ENCODE data around the gene LEUTX. TPM values are rescaled to one million over a fixed set of nuclear protein-coding genes. Genes with fewer than 3 reads are reported as not detected.
A peak's percentile ranks its signal among the peaks of the same experiment; 100 is the strongest.

The LEUTX gene
- total RNA-seq (not detected), polyA plus RNA-seq (not detected)

GRCh38 chr19:39778763-39779162 lies at the start of gene LEUTX:
LEUTX (plus strand) TSS chr19:39778854; CDS start chr19:39778921, 67 bp downstream.
- no peaks in the 10 kb centered on the region for H3K4me1 ChIP-seq (ENCODE audit: insufficient read depth, low read length)
- CTCF ChIA-PET (ENCODE audit: partially characterized antibody) = no interaction called here
- H3K4me3 Mint-ChIP-seq = no peak within 1 kb of the TSS

GRCh38 chr19:39729594-39729993 lies 49.1 kb upstream of the LEUTX start:
- intact Hi-C loops (cut with micrococcal nuclease) = no loop called here
- Mint-ChIP-seq H3K27ac (no peak overlapping the region), H3K27me3 (peaks cover 4 to 6% of the 10 kb centered on the region in 2 donors), H3K9me3 (peaks cover 0 to 3% (median 3%) of the 10 kb centered on the region in 8 donors), H3K36me3 (no peaks in the 10 kb centered on the region), H3K4me1 (no peaks in the 10 kb centered on the region), H3K4me3 (no peak overlapping the region)
- H3K36me3 ChIP-seq (ENCODE audit: insufficient read depth, low read length) = no peaks in the 10 kb centered on the region
- H3K9me3 ChIP-seq (ENCODE audit: control insufficient read depth in 1 of 2, low read length in 2 of 2) = no peaks in the 10 kb centered on the region
- peaks cover 3% of the 10 kb centered on the region for H3K27me3 ChIP-seq (ENCODE audit: insufficient read depth, low read length)
- H3K4me3 ChIP-seq (ENCODE audit: low read length in 2 of 2) = no peak overlapping the region
- no peaks in the 10 kb centered on the region for H3K4me1 ChIP-seq (ENCODE audit: insufficient read depth, low read length)
- ChIA-PET CTCF (ENCODE audit: partially characterized antibody) (no interaction called here), POLR2A (ENCODE audit: partially characterized antibody) (no interaction called here)
- no peak overlapping the region for H3K27ac ChIP-seq (ENCODE audit: low read depth, low read length)
- no peak for DNase-seq

More at GRCh38 chr19:39778763-39779162, at the start of gene LEUTX:
- Mint-ChIP-seq H3K9me3 (no peaks in the 10 kb centered on the region), H3K4me1 (no peaks in the 10 kb centered on the region), H3K36me3 (no peaks in the 10 kb centered on the region), H3K27me3 (peaks cover 16 to 18% of the 10 kb centered on the region in 2 donors), H3K27ac (peak within 1 kb of the TSS in 1 of 7 donors; percentile 19)
- Histone ChIP-seq H3K4me3 (ENCODE audit: low read length in 2 of 2) (no peak within 1 kb of the TSS), H3K36me3 (ENCODE audit: insufficient read depth, low read length) (no peaks in the 10 kb centered on the region), H3K27ac (ENCODE audit: low read depth, low read length) (no peak within 1 kb of the TSS), H3K27me3 (ENCODE audit: insufficient read depth, low read length) (peaks cover 5% of the 10 kb centered on the region), H3K9me3 (ENCODE audit: control insufficient read depth in 1 of 2, low read length in 2 of 2) (no peaks in the 10 kb centered on the region)
- POLR2A ChIA-PET (ENCODE audit: partially characterized antibody) = no interaction called here
- no peak for DNase-seq
- intact Hi-C loops (cut with micrococcal nuclease) = no loop called here

GRCh38 chr19:39731685-39732084 lies 47.0 kb upstream of the LEUTX start:
- peaks cover 2 to 5% of the 10 kb centered on the region in 2 donors for H3K27me3 Mint-ChIP-seq
- DNase-seq = no peak
- H3K36me3 Mint-ChIP-seq = no peaks in the 10 kb centered on the region
- intact Hi-C loops (cut with micrococcal nuclease) = no loop called here
- no peaks in the 10 kb centered on the region for H3K36me3 ChIP-seq (ENCODE audit: insufficient read depth, low read length)
- ChIA-PET POLR2A (ENCODE audit: partially characterized antibody) (no interaction called here), CTCF (ENCODE audit: partially characterized antibody) (no interaction called here)
- H3K9me3 Mint-ChIP-seq = peaks cover 0 to 3% (median 1%) of the 10 kb centered on the region in 8 donors
- H3K27ac Mint-ChIP-seq = no peak overlapping the region
- peaks cover 0 to 3% (median under 1%) of the 10 kb centered on the region in 4 donors for H3K4me1 Mint-ChIP-seq
- H3K27ac ChIP-seq (ENCODE audit: low read depth, low read length) = no peak overlapping the region
- H3K4me3 ChIP-seq (ENCODE audit: low read length in 2 of 2) = no peak overlapping the region
- H3K4me1 ChIP-seq (ENCODE audit: insufficient read depth, low read length) = no peaks in the 10 kb centered on the region
- peaks cover 3% of the 10 kb centered on the region for H3K27me3 ChIP-seq (ENCODE audit: insufficient read depth, low read length)
- H3K4me3 Mint-ChIP-seq = no peak overlapping the region
- no peaks in the 10 kb centered on the region for H3K9me3 ChIP-seq (ENCODE audit: control insufficient read depth in 1 of 2, low read length in 2 of 2)

- Mint-ChIP-seq H3K4me3 (no peak overlapping the region), H3K36me3 (no peaks in the 10 kb centered on the region), H3K27me3 (peaks cover 0 to 2% of the 10 kb centered on the region in 2 donors), H3K4me1 (peaks cover 7 to 12% (median 11%) of the 10 kb centered on the region in 4 donors), H3K9me3 (peaks cover 0 to 7% (median 1%) of the 10 kb centered on the region in 8 donors), H3K27ac (no peak overlapping the region)
- DNase-seq = no peak
- intact Hi-C loops (cut with micrococcal nuclease) = no loop called here
- ChIA-PET POLR2A (ENCODE audit: partially characterized antibody) (no interaction called here), CTCF (ENCODE audit: partially characterized antibody) (no interaction called here)
- Histone ChIP-seq H3K4me3 (ENCODE audit: low read length in 2 of 2) (no peak overlapping the region), H3K27ac (ENCODE audit: low read depth, low read length) (no peak overlapping the region), H3K36me3 (ENCODE audit: insufficient read depth, low read length) (no peaks in the 10 kb centered on the region), H3K9me3 (ENCODE audit: control insufficient read depth in 1 of 2, low read length in 2 of 2) (no peaks in the 10 kb centered on the region), H3K27me3 (ENCODE audit: insufficient read depth, low read length) (peaks cover 3% of the 10 kb centered on the region), H3K4me1 (ENCODE audit: insufficient read depth, low read length) (no peaks in the 10 kb centered on the region)
These were observed 44.8 kb upstream of the LEUTX start for GRCh38 chr19:39733841-39734240.

- no peak overlapping the region for H3K4me3 Mint-ChIP-seq
- no peak overlapping the region for H3K4me3 ChIP-seq (ENCODE audit: low read length in 2 of 2)
These were observed 43.0 kb upstream of the LEUTX start for GRCh38 chr19:39735688-39736087.

GRCh38 chr19:39736088-39736487 lies 42.6 kb upstream of the LEUTX start:
- Mint-ChIP-seq H3K4me3 (no peak overlapping the region), H3K36me3 (no peaks in the 10 kb centered on the region), H3K4me1 (peaks cover 11 to 22% (median 18%) of the 10 kb centered on the region in 4 donors), H3K9me3 (peaks cover 0 to 5% (median 1%) of the 10 kb centered on the region in 8 donors), H3K27ac (no peak overlapping the region), H3K27me3 (peaks cover 0 to 3% of the 10 kb centered on the region in 2 donors)
- intact Hi-C loops (cut with micrococcal nuclease) = no loop called here
- Histone ChIP-seq H3K27me3 (ENCODE audit: insufficient read depth, low read length) (peaks cover 3% of the 10 kb centered on the region), H3K27ac (ENCODE audit: low read depth, low read length) (no peak overlapping the region), H3K4me3 (ENCODE audit: low read length in 2 of 2) (no peak overlapping the region), H3K9me3 (ENCODE audit: control insufficient read depth in 1 of 2, low read length in 2 of 2) (no peaks in the 10 kb centered on the region), H3K36me3 (ENCODE audit: insufficient read depth, low read length) (no peaks in the 10 kb centered on the region), H3K4me1 (ENCODE audit: insufficient read depth, low read length) (no peaks in the 10 kb centered on the region)
- ChIA-PET CTCF (ENCODE audit: partially characterized antibody) (no interaction called here), POLR2A (ENCODE audit: partially characterized antibody) (no interaction called here)
- DNase-seq = no peak

More at GRCh38 chr19:39735688-39736087, 43.0 kb upstream of the LEUTX start:
- ChIA-PET CTCF (ENCODE audit: partially characterized antibody) (no interaction called here), POLR2A (ENCODE audit: partially characterized antibody) (no interaction called here)
- H3K4me1 ChIP-seq (ENCODE audit: insufficient read depth, low read length) = no peaks in the 10 kb centered on the region
- no peak overlapping the region for H3K27ac ChIP-seq (ENCODE audit: low read depth, low read length)
- no peak for DNase-seq
- Mint-ChIP-seq H3K9me3 (peaks cover 0 to 5% (median 1%) of the 10 kb centered on the region in 8 donors), H3K27me3 (peaks cover 0 to 3% of the 10 kb centered on the region in 2 donors), H3K4me1 (peaks cover 11 to 22% (median 18%) of the 10 kb centered on the region in 4 donors), H3K36me3 (no peaks in the 10 kb centered on the region), H3K27ac (peak overlapping the region in 1 of 7 donors; percentile 14)
- no peaks in the 10 kb centered on the region for H3K36me3 ChIP-seq (ENCODE audit: insufficient read depth, low read length)
- intact Hi-C loops (cut with micrococcal nuclease) = no loop called here
- H3K9me3 ChIP-seq (ENCODE audit: control insufficient read depth in 1 of 2, low read length in 2 of 2) = no peaks in the 10 kb centered on the region
- H3K27me3 ChIP-seq (ENCODE audit: insufficient read depth, low read length) = peaks cover 3% of the 10 kb centered on the region

- H3K4me1 Mint-ChIP-seq = peaks cover 11 to 22% (median 18%) of the 10 kb centered on the region in 4 donors
- intact Hi-C loops (cut with micrococcal nuclease) = no loop called here
- peak overlapping the region in 4 of 8 donors; percentile 1 to 44 (median 18) for H3K4me3 Mint-ChIP-seq
- no peaks in the 10 kb centered on the region for H3K36me3 ChIP-seq (ENCODE audit: insufficient read depth, low read length)
- H3K9me3 ChIP-seq (ENCODE audit: control insufficient read depth in 1 of 2, low read length in 2 of 2) = no peaks in the 10 kb centered on the region
- H3K27ac ChIP-seq (ENCODE audit: low read depth, low read length) = no peak overlapping the region
- DNase-seq = no peak
- H3K4me1 ChIP-seq (ENCODE audit: insufficient read depth, low read length) = no peaks in the 10 kb centered on the region
- peaks cover 0 to 3% of the 10 kb centered on the region in 2 donors for H3K27me3 Mint-ChIP-seq
- ChIA-PET CTCF (ENCODE audit: partially characterized antibody) (no interaction called here), POLR2A (ENCODE audit: partially characterized antibody) (no interaction called here)
- H3K36me3 Mint-ChIP-seq = no peaks in the 10 kb centered on the region
- H3K27me3 ChIP-seq (ENCODE audit: insufficient read depth, low read length) = no peaks in the 10 kb centered on the region
- H3K4me3 ChIP-seq (ENCODE audit: low read length in 2 of 2) = no peak overlapping the region
- H3K27ac Mint-ChIP-seq = peak overlapping the region in 3 of 7 donors; percentile 5 to 82 (median 30)
- H3K9me3 Mint-ChIP-seq = peaks cover 0 to 5% (median 0%) of the 10 kb centered on the region in 8 donors
These were observed 41.3 kb upstream of the LEUTX start for GRCh38 chr19:39737351-39737750.
